Measurements from ENCODE around the gene SLC24A4.

Gene SLC24A4

DNA sequence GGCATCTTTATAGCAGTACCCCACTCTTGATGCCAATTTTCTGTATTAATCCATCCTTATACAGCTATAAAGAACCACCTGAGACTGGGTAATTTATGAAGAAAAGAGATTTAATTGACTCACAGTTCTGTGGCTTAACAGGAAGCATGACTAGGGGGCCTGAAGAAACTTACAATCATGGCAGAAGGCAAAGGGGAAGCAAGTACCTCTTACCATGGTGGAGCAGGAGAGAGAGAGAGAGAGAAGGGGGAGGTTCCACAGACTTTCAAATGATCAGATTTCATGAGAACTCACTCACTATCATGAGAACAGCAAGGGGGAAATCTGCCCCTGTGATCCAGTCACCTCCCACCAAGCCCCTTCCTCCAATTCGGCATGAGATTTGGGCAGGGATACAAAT is 84.4 kb downstream of the SLC24A4 start:
- no peak for DNase-seq

DNA sequence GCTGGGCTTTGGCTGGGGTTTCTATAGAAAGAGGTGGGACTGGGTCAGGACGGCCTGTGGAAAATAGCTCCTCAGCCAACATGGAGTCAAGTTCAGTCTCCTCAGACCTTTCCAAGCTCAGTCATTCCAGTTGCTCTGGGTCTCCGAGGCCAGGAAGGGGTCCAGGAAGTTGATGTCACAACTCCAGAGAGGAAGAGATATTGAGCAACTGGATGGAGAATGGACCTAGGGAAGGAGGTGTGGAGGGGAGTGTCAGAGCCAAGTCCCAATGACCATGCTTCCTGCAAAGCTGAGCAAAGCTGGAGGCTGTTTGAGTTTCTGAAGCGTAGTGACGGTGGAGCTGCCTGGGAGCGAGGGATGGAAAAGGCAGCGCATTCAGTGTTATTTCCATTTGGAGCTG is 86.1 kb downstream of the SLC24A4 start:
- DNase-seq: no peak

DNA sequence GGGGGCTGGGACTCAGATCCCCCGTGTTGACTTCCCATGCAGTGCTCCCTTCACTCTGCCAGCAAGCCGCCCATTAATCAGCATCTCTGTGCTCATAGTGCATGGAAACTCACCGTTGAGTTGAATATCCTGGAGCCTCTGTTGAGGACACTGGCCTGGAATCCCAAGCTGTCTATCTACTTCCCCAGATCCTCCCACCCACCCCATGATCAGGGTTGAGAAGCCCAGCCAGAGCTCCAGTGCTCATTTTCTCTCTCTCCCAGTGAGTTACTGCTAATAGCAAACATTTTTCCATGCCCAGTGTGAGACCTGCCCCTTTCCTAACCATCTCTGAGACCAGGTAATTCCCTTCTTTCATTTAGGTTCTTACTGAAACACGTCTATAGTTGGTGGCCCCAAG is 88.2 kb downstream of the SLC24A4 start:
- no peak for DNase-seq

DNA sequence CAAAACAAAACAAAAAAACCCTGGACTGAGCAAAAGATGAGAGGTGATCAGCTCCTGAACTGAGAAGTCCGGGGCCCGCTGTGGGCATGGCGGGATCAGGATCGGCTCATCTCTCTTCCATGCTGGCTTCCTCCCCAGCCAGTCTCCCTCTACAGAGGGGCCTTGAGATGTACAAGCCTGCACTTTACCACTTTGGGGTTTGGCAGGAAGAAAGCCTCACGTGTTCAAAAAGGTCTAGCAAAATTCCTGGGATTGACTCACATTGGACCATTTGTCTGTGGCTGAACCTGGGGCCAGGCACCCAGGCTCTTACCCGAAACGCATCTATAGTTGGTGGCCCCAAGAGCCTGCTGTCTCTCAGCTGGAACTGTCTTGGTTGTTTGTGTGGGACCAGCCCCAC is 89.0 kb downstream of the SLC24A4 start:
- DNase-seq: no peak

DNA sequence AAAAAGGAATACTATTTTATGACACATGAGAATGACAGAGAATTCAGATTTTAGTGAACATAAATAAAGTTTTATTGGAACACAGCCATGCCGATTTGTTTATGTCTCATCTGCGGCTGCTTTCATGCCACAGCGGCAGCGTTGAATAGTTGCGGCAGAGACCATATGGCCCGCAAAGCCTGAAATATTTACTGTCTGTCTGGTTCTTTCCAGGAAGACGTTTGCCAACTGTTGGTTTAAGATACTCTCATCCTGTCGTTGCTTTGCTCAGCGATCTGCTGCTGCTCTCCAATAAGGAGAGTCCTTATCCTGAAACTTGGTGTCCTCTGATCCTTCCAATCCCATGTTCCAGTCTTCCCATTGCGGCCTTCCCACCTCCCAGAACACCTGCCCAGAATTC is 89.9 kb downstream of the SLC24A4 start:
- no peak for DNase-seq

DNA sequence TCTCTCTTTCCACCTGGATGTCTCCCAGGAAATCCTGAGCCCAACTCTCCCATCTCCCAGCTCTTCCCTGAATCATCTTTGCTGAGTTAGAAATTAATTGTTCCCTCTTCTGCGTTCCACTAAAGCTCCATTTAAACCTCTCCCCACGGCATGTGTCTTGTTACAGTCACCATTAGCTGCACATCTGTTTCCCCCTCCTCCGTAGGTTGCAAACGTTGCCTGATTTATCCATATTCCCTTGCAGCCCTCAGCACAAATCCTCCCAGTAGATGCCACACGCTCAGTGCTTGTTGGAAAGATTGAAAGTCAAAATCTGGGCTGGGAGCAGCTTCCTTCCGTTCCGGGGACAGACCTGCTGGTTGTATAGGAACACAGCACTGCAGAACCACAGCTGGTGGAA is 90.4 kb downstream of the SLC24A4 start:
- no peak for DNase-seq

DNA sequence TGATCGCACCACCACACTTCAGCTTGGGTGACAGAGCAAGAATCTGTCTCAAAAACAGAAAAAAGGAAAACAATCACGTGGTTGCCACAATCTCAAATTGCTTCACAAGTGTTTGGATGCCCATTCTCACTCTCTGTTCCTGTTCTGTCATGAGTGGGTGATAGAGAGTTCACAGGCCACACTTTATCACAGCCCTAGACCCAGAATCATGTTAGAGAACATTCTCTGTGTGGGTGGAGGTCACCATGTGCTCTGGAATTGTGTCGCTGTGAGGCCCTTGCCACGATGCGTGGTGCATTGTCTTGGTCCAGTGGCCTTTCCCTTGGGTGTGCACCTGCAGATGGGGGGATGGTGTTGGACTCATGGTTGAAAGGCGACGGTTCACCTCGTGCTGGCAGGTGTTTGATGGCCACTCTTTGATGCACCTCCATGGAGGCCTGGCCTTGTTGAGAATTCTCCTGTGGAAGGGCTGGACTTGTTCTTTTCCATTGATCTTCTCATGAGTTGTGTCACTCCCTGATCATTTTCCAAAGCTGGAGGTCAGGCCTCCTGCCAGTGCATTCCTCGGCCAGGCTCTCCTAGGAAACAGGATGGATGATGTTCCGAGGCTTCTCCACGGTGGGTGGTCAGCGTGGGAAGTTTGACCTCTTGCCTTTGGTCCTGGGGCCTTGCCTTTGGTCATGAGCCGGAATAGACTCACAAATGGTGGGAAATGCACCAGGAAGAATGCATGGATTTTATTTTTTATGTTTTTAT is 91.9 kb downstream of the SLC24A4 start:
- DNase-seq: no peak

DNA sequence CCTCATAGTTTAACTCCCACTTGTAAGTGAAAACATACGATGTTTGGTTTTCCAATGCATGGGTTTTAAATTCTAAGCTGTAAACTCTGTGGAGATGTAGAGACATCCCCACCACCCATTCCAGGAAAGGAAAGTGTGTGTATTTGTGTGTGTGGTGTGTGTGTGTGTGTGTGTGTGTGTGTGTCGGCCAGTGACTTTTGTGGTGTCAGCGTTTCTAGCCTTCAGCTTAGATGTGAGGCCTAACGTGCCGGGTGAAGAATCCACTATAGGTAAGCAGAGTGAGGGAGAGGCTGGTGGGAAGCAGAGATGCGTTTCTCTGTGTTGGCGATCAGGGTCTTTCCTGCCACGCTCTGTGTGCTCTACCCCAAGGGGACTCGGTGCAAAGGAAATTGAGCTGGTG is 93.0 kb downstream of the SLC24A4 start:
- DNase-seq: no peak

DNA sequence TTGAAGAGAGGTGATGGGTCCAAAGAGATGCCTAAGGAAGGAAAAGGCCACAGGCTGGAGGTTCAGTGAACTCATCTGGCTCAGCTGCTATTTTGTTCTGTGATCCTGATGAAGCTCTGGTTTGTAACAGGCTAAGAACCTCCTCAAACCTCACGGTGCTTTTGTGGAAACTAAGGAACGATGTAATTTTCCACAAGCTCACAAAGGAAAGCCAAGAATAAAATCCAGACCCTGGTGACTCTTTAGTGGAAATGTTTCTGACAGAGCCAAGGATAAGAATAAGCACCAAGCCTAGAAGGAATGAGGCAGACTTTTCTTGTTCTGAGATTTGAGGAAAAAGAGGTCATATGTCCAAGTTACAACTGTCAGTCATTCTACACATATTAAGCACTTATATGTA is 93.6 kb downstream of the SLC24A4 start:
- DNase-seq: no peak

DNA sequence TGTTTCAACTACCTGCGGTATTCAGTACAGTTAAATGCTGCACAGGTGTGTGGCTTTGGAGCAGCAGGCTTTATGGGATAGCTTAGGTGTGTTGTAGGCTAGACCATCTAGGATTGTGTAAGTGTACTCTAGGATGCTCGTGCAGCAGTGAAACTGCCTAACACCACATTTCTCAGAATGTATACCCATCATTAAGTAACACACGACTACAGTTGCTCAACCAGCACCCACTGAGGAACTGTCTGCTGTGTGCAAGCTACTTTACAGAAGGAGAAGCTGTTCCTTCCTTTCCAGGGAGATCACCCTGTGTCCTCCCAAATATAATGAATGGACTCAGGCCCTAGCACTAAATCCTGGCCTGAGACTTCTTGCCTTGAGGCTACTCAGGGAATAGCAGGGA is 94.8 kb downstream of the SLC24A4 start:
- DNase-seq: no peak

DNA sequence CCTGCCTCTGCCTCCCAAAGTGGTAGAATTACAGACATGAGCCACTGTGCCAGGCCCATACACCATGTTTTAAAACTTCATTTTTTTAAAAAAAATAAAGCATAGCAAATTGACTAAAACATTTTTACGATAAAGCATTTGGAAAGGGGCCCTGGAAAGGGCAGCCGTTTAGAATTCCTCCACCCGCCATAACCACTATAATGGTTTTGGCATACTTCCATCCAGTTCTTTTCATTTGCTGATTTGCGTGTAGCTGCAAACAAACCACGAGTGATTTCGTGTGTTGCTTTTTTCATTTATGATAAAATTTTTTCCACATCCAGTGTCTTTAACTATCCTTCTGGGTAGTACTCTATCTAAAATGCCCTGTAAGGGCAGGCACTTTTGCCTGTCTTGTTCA is 98.8 kb downstream of the SLC24A4 start:
- no peak for DNase-seq

DNA sequence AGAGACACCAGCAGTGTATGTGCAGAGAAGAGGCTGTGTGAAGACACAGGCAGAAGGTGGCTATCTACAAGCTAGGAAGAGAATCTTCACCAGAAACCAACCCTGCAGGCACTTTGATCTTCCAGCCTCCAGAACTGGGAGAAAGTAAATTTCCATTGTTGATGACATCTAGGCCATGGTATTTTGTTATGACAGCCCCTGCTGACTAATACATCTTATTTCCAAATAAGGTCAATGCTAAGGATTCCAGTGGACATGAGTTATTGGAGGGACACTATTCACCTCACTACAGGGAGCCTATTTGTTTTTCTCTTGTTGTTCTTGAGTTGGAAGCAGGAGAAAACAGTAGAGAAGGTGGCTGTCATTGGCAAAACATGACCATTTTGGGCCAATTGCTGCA is 102.1 kb downstream of the SLC24A4 start:
- no peak for DNase-seq

DNA sequence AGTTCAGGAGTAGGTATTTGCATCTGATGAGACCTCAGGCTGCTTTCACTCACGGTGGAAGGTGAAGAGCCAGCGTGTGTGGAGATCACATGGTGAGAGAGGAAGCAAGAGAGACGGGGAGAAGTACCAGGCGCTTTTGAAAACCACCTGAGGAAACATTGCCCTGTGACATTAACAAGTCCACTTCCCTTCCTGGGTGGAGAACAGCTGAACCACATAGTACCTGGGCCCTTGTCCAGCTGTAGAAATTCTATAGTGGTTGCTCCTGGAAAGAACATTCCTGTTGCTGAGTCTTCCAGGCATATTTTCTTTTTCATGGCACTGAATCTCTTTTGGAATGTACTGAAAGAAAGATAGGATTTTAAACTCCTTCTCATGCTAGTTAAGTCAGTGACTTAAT is 103.3 kb downstream of the SLC24A4 start:
- DNase-seq: no peak

DNA sequence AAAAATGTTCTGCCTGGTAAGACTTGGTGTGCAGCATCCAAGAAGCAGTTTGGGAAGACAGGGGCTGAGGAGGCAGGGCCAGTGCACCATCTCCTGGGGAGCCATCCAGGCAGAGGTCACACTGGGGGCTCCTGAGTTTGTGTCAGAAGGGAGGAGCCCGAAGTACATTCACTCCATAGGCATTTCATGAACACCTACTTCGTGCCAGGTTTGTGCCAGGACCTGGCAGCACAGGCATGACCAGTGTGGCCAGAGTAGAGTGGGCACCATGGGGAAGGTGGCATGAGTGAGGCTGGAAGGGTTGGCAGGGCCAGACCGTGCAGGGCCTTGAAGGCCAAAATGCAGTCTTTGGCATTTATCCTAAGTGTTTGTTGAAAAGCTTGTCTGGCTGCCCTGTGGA is 104.1 kb downstream of the SLC24A4 start:
- DNase-seq: no peak

DNA sequence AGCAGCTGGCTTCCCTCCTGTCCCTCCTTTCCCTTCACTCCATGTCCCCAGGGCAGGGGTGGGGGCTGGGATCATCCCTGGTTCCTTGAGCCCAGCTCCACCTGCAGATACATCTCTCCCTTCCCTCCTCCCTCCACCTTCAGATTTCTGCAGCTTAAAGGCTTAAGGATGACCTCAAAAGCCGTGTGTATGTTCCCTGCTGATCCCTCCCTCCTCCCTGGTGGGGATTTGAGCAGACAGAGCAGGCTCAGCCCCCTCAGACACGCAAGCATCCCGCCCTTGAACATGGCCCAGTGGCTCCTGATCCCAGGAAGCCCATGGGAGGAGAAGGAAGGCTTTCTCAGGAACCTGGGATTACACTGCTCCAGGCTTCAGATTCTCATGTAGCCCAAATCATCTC is 107.7 kb downstream of the SLC24A4 start:
- DNase-seq: no peak

DNA sequence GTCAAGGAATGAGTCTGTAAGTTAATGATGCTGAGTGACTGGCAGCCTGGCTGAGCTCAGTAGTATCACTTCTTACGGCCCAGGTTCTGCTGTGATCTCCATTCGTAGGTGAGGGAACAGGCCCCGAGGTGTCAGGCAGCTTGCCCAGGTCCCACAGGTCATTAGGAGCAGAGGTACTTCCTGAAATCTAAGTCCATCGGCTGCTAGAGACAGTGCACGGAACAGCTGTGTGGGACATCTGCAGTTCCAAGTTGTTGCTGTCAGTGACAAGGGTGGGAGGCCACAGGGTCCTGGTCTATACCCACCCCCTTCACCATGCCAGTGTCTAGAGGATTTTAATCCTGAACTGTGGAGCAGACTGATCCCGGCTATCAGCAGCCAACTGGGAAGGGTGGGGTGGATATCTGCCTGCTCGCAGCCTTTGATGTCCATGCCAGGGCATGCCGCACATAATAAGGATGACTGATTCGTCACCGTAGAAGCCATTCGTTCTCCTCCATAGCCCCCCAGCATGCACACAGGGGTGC is 108.3 kb downstream of the SLC24A4 start:
- no peak for DNase-seq

DNA sequence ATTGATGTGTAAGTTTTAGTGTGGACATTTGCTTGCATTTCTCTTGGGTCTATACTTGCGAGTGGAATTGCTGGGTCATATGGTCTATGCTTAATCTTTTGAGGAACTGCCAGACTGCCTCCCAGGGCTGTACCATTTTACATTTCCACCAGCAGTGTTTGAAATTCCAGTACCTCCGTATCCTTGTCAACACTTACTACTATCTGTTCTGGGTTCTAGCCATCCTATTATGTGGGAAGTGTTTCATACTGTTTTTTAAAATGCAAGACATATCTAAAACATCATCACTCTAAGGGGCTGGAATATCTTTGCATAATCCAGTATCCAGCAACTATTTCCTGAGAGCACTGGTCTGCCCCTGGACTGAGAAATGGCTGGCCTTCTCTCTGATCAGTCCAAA is 110.4 kb downstream of the SLC24A4 start:
- no peak for DNase-seq

DNA sequence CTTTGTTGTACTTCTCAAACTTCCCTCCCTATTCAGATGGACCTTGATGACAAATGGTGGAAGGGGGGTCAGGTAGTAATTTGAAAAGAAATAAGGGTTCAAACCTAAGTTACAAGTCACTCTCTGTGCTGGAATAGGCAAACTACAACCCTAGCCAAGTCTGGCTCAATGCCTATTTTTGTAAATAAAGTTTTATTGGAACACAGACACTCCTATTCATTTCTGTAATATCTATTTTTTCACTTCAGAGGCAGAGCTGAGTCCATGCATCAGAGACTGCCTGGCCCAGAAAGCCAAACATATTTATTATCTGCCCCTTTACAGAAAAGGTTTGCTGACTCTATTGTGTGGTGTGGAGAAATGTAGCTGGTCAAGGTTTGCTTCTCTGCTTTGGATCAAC is 112.2 kb downstream of the SLC24A4 start:
- no peak for DNase-seq

DNA sequence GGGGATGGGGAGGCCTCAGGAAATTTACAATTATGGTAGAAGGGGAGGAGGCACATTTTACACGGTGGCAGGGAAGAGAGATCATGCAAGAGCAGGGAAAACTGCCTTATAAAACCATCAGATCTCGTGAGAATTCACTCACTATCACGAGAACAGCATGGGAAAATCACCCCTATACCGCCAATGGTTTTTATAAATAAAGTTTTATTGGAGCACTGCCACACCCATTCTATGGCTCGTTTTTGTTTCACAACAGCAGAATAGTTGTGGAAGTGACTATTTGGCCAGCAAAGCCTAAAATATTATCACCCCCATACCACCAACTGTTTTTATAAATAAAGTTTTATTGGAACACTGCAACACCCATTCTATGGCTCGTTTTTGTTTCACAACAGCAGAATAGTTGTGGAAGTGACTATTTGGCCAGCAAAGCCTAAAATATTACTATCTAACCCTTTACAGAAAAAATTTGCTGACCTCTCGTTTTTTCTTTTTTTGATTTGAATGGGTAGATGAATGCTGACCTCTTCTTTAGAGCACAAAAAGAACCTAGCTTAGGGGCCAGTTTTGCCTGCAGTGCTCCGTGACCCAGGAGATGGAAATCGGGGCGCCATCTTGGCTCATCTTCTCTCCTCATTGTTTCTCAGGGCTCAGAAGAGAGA is 113.3 kb downstream of the SLC24A4 start:
- no peak for DNase-seq

DNA sequence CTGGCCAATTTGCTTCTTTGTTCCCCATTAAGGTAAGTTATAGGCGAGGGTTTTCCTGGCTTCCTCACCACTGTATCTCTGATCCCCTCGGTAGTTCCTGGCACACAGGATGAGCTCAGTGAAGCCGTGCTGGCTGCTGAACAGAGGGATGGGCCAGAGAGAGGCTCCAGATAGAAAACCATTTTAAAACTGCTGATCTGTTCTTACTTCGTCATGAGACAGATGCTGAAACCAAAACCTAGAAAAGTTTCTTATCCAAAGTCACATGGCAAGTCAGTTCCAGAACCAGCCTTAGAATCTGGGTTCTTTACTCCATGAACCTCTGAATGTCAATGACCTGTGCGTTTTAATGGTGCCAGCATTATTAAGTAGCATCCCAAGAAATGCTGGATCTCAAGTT is 114.3 kb downstream of the SLC24A4 start:
- no peak for DNase-seq

DNA sequence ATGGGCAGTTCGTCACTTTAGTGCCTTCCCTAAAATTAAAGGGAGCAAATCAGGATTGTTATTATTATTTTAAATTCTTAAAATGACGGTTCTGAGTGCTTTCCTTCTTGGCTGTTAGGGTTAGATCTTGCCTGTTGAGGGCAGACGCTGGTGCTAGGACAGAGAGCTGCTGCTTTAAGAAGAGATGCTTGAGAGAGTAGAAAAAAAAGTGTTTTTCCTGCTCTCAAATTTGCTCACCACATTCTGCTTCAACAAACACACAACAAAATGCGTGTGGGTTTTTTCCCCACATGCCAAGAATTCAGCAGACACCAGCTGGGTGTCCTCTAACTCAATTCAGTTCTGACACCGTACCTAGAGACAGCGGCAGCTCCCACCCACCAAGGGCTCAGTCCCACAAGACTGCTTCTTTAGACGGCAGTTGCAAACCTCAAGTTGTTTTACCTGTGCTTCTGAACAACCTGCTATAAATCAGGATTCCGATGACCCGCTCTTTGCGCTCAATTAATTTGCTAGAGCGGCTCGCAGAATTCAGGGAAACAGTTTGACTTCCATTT is 114.8 kb downstream of the SLC24A4 start:
- DNase-seq: no peak

DNA sequence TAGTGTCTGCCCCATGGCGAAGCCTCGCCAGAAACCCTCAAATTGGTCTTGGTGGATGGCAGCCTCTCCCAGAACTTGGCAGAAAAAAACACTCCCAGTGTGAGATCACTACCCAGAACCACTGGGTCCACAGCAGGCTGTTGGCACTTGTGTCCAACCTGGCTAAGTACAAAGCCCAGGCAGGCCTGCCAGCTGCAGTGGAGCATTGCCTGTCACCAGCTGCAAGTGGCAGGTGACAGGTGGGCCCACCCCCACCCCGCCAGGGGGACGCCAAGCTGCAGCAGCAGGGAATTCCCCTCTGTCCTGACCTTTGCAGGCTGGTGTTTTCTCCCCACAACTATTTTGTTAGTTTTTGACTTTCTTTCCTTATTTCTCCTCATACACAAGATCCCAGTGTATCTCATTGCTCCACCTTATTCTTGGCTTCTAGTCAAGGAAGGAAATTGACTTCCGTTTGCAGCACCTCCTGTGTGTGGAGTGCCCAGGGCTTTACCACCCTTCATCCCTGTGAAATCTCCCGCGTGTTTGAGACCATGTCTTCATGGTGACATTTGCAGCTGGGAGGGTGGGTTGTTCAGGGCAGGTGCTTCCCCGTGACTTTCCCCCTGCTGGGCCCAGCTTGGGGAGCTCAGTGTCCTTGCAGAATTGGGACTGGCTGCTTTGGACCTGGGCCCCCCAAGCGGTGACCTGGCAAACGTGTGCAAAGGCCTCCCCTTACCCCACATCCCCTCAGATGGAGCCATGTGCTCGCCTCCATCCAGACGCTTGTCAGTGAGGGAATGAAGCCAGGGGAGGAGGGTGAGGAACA is 116.8 kb downstream of the SLC24A4 start:
- DNase-seq: no peak

DNA sequence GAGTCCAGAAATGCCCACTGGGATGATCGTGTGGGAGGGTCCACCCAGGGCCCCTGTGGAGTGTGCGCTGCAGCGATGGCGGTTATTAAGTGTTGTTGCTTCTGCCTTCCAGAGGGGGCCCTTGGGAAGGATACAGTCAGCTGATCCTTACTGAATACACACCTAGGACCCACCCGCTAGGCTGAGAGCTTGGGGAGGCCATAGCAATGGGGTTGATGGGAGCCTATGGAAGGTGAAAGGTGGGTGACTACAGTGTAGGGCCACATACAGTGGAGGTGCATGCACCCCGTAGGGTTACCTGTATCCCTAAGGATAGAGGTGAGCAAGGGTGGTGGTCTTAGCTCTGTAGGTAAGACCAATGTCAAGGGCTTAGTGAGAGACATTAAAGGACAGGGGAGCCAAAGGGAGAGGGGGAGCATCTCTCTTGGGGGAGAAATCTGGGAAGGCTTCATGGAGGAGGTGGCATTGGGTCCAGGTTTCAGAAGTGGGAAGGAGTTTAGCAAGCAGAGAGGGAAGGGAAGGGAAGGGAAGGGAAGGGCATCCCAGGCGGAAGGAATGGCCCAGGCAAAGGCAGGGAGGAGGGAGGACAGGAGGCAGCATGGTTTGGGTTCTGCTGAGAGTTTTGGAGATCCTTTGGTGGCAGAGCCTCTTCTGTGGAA is 117.5 kb downstream of the SLC24A4 start:
- no peak for DNase-seq
